ENCODE measurements around the gene DNAJB1. TPM values are rescaled to one million over a fixed set of nuclear protein-coding genes. Genes with fewer than 3 reads are reported as not detected.
"Not testable (repeated sequence)": the region's sequence is repeated elsewhere in the genome, so short reads cannot be mapped to it uniquely, and the experiment has no call there.

The DNAJB1 gene
- total RNA-seq, 6 experiments from 2014 or later: 99.2 to 138 (median 103) TPM

- Mint-ChIP-seq H3K27me3 (ENCODE audit: insufficient read depth) (no peaks in the 10 kb centered on the region), H3K27ac (no peak overlapping the region), H3K4me3 (no peak overlapping the region), H3K9me3 (no peaks in the 10 kb centered on the region), H3K4me1 (ENCODE audit: low read depth) (no peaks in the 10 kb centered on the region), H3K36me3 (ENCODE audit: low read depth) (peaks cover 4% of the 10 kb centered on the region; the same call in 1 of the 2 replicates)
- DNase-seq: no peak
- TF ChIP-seq CTCF (IDR thresholded peaks at IDR 0.05): no peak
These were observed 32.1 kb upstream of the DNAJB1 start for GRCh38 chr19:14550201-14550754.

- DNase-seq: no peak
- Mint-ChIP-seq H3K36me3 (ENCODE audit: low read depth) (peaks cover 4% of the 10 kb centered on the region; the same call in 1 of the 2 replicates), H3K27me3 (ENCODE audit: insufficient read depth) (peaks cover 1% of the 10 kb centered on the region; the same call in 1 of the 2 replicates), H3K9me3 (no peaks in the 10 kb centered on the region), H3K4me3 (no peak overlapping the region), H3K27ac (no peak overlapping the region), H3K4me1 (ENCODE audit: low read depth) (peaks cover 7% of the 10 kb centered on the region)
- TF ChIP-seq CTCF (IDR thresholded peaks at IDR 0.05): no peak
These were observed 27.5 kb upstream of the DNAJB1 start for GRCh38 chr19:14545716-14546082.

- H3K9me3 Mint-ChIP-seq: no peaks in the 10 kb centered on the region
- DNase-seq: no peak
- TF ChIP-seq CTCF (IDR thresholded peaks at IDR 0.05): no peak
- H3K4me1 Mint-ChIP-seq (ENCODE audit: low read depth): peaks cover 7% of the 10 kb centered on the region
- no peak overlapping the region for H3K4me3 Mint-ChIP-seq
- H3K27ac Mint-ChIP-seq: peak overlapping the region; percentile 36; the same call in 1 of the 2 replicates
- peaks cover 4% of the 10 kb centered on the region; the same call in 1 of the 2 replicates for H3K36me3 Mint-ChIP-seq (ENCODE audit: low read depth)
- H3K27me3 Mint-ChIP-seq (ENCODE audit: insufficient read depth): peaks cover 1% of the 10 kb centered on the region; the same call in 1 of the 2 replicates
These were observed 26.9 kb upstream of the DNAJB1 start for GRCh38 chr19:14544977-14545715.

GRCh38 chr19:14544047-14544446 lies 25.9 kb upstream of the DNAJB1 start:
- peaks cover 7% of the 10 kb centered on the region for H3K4me1 Mint-ChIP-seq (ENCODE audit: low read depth)
- no peak for DNase-seq
- H3K9me3 Mint-ChIP-seq: no peaks in the 10 kb centered on the region
- H3K36me3 Mint-ChIP-seq (ENCODE audit: low read depth): no peaks in the 10 kb centered on the region
- H3K27me3 Mint-ChIP-seq (ENCODE audit: insufficient read depth): peaks cover 1% of the 10 kb centered on the region; the same call in 1 of the 2 replicates
- H3K4me3 Mint-ChIP-seq: no peak overlapping the region
- no peak overlapping the region for H3K27ac Mint-ChIP-seq
- TF ChIP-seq CTCF (IDR thresholded peaks at IDR 0.05): no peak

- no peak for TF ChIP-seq CTCF (IDR thresholded peaks at IDR 0.05)
- H3K4me3 Mint-ChIP-seq: no peak overlapping the region
- H3K4me1 Mint-ChIP-seq (ENCODE audit: low read depth): peaks cover 7% of the 10 kb centered on the region
- DNase-seq: peak; percentile 32
- H3K9me3 Mint-ChIP-seq: no peaks in the 10 kb centered on the region
- no peak overlapping the region; the same call in 1 of the 2 replicates for H3K27ac Mint-ChIP-seq
- H3K36me3 Mint-ChIP-seq (ENCODE audit: low read depth): no peaks in the 10 kb centered on the region
- H3K27me3 Mint-ChIP-seq (ENCODE audit: insufficient read depth): peaks cover 1% of the 10 kb centered on the region; the same call in 1 of the 2 replicates
These were observed 24.6 kb upstream of the DNAJB1 start for GRCh38 chr19:14542711-14543328.

GRCh38 chr19:14541979-14542378 lies 23.8 kb upstream of the DNAJB1 start:
- H3K36me3 Mint-ChIP-seq (ENCODE audit: low read depth); H3K4me1 Mint-ChIP-seq (ENCODE audit: low read depth); H3K27ac Mint-ChIP-seq; H3K27me3 Mint-ChIP-seq (ENCODE audit: insufficient read depth); H3K9me3 Mint-ChIP-seq; DNase-seq; H3K4me3 Mint-ChIP-seq: not testable (repeated sequence)

Data from HFFc6 (cell line).